ENCODE measurements around the gene FAM170B. TPM values are rescaled to one million over a fixed set of nuclear protein-coding genes. Genes with fewer than 3 reads are reported as not detected.

Gene FAM170B
- total and polyA plus RNA-seq, 7 donors = not detected

- Histone ChIP-seq H3K27ac (peak overlapping the region in 2 of 4 donors; percentile 22 to 65), H3K4me1 (no peaks in the 10 kb centered on the region), H3K36me3 (no peaks in the 10 kb centered on the region), H3K4me3 (no peak overlapping the region), H3K9me3 (no peaks in the 10 kb centered on the region), H3K27me3 (no peaks in the 10 kb centered on the region)
- TF ChIP-seq POLR2A (IDR thresholded peaks at IDR 0.05) (no peak), CTCF (IDR thresholded peaks at IDR 0.05) (no peak)
- WGBS, 2 donors = 80 to 83% methylated on average over 7 of the region's 7 CpGs
- no peak for DNase-seq
- intact Hi-C loops (cut with DNase I) = no loop called here
Measured at GRCh38 chr10:49138361-49138891, 4.6 kb upstream of the FAM170B start.

GRCh38 chr10:49136525-49136924 lies 2.7 kb upstream of the FAM170B start:
- Histone ChIP-seq H3K27me3 (no peaks in the 10 kb centered on the region), H3K27ac (peak overlapping the region in 1 of 4 donors; percentile 48), H3K4me3 (no peak overlapping the region), H3K36me3 (no peaks in the 10 kb centered on the region), H3K4me1 (no peaks in the 10 kb centered on the region), H3K9me3 (no peaks in the 10 kb centered on the region)
- intact Hi-C loops (cut with DNase I) = no loop called here
- no peak for DNase-seq
- TF ChIP-seq EP300 (IDR thresholded peaks at IDR 0.05) (no peak), POLR2AphosphoS5 (IDR thresholded peaks at IDR 0.05) (no peak), POLR2A (IDR thresholded peaks at IDR 0.05) (no peak), CTCF (IDR thresholded peaks at IDR 0.05) (no peak)
- 77 to 82% methylated on average over 1 of the region's 1 CpG for WGBS, 2 donors

GRCh38 chr10:49135575-49136313 lies 1.9 kb upstream of the FAM170B start:
- no peaks in the 10 kb centered on the region for H3K36me3 ChIP-seq
- H3K4me3 ChIP-seq = no peak overlapping the region
- peak in 1 of 4 donors; percentile 22 for TF ChIP-seq POLR2AphosphoS5 (IDR thresholded peaks at IDR 0.05)
- no peak for TF ChIP-seq CTCF (IDR thresholded peaks at IDR 0.05)
- WGBS, 2 donors = 56 to 67% methylated on average over 9 of the region's 9 CpGs
- intact Hi-C loops (cut with DNase I) = no loop called here
- peak overlapping the region in 1 of 4 donors; percentile 48 for H3K27ac ChIP-seq
- H3K27me3 ChIP-seq = no peaks in the 10 kb centered on the region
- no peaks in the 10 kb centered on the region for H3K9me3 ChIP-seq
- no peaks in the 10 kb centered on the region for H3K4me1 ChIP-seq
- DNase-seq = no peak

- H3K4me3 ChIP-seq = no peak overlapping the region
- no peaks in the 10 kb centered on the region for H3K9me3 ChIP-seq
- H3K4me1 ChIP-seq = no peaks in the 10 kb centered on the region
- WGBS, 2 donors = 55 to 61% methylated on average over 3 of the region's 3 CpGs
- no peak for TF ChIP-seq EP300 (IDR thresholded peaks at IDR 0.05)
- TF ChIP-seq CTCF (IDR thresholded peaks at IDR 0.05) = no peak
- no peak for TF ChIP-seq POLR2AphosphoS5 (IDR thresholded peaks at IDR 0.05)
- TF ChIP-seq POLR2A (IDR thresholded peaks at IDR 0.05) = no peak
- intact Hi-C loops (cut with DNase I) = no loop called here
- DNase-seq = no peak
- H3K27ac ChIP-seq = no peak overlapping the region
- H3K36me3 ChIP-seq = no peaks in the 10 kb centered on the region
- H3K27me3 ChIP-seq = no peaks in the 10 kb centered on the region
Measured at GRCh38 chr10:49134327-49134726, 506 bp upstream of the FAM170B start.

GRCh38 chr10:49132362-49132737 lies 1.5 kb downstream of the FAM170B start:
- H3K27me3 ChIP-seq = no peaks in the 10 kb centered on the region
- TF ChIP-seq POLR2A (IDR thresholded peaks at IDR 0.05) = no peak
- TF ChIP-seq CTCF (IDR thresholded peaks at IDR 0.05) = no peak
- no peak for TF ChIP-seq POLR2AphosphoS5 (IDR thresholded peaks at IDR 0.05)
- no peak for TF ChIP-seq EP300 (IDR thresholded peaks at IDR 0.05)
- H3K4me1 ChIP-seq = no peaks in the 10 kb centered on the region
- H3K36me3 ChIP-seq = no peaks in the 10 kb centered on the region
- intact Hi-C loops (cut with DNase I) = no loop called here
- no peak for DNase-seq
- no peak overlapping the region for H3K27ac ChIP-seq
- WGBS, 2 donors = 79 to 97% methylated on average over 2 of the region's 2 CpGs
- no peak overlapping the region for H3K4me3 ChIP-seq
- H3K9me3 ChIP-seq = no peaks in the 10 kb centered on the region

All from sigmoid colon (tissue), 7 donors.